HT-29 (cell line): ENCODE results near the gene IGDCC3. TPM values are rescaled to one million over a fixed set of nuclear protein-coding genes. Genes with fewer than 3 reads are reported as not detected.

Experiments used
- DNase-seq: peaks from one replicate; pipeline ENCODE4 v3.0.0-alpha.2; 2015; ENCODE audit warnings: low spot score
- total RNA-seq: library from RNA; depleted of rRNA; stranded (reverse); fragments of >200 nt; shearing (Covaris generic); gene quantifications from 2 replicates; pipeline ENCODE4 v1.2.3, GENCODE V29; 2014; rRNA removed

Gene IGDCC3
- not detected in 2 replicates for total RNA-seq

DNA sequence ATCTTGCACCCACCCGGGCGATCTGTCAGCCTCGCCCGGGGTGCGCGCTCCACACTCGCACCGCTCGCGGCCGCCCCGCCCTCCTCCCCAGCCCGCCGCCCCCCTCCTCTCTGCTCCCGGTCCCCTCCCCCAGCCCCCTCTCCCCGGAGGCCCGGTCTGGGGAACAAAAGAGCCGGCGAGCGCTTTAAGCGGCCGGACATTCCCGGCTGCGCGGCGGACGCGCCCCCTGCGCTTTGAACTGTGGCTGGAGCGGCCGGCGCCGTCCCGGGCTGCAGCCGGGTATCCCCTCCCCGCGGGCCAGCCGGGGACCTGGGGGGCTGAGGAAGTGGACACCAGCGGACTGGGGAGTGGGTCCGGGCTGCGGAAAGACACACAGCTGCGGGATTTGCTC, at the start of gene IGDCC3:
TSS of gene IGDCC3 (minus strand) at position 27 of the 391 bp plus-strand sequence. CDS start 214 bp downstream, outside the sequence.
- DNase-seq, result no peak

DNA sequence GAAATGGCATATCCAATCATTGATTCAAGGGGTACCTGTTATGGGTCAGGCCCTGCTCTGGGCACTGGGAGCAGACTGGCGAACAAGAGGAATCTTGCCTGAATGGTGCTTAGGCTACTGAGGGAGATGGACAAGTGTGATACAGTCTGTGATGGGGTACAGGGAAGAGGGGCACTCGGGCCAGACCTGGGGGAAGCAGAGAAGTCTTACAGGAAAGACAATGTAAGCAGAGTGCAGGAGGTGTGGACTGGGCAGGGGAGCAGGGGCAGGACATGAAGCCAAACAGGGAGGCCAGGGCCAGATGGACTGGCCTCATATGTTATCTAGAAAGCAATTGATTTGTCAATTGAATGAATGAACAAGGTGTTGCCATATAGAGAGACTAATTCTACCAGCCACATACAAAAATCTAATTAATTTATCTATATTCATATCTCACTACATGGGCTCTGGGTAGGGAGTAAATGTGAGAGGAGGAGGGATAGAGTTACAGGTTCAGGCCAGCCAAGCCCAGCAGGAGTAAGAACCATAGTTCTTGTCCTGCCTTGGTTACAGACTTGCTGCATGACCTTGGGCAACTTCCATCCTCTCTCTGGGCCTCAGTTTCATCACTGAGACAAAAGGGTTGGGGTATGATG, 48.5 kb upstream of the IGDCC3 start:
- DNase-seq, result no peak

DNA sequence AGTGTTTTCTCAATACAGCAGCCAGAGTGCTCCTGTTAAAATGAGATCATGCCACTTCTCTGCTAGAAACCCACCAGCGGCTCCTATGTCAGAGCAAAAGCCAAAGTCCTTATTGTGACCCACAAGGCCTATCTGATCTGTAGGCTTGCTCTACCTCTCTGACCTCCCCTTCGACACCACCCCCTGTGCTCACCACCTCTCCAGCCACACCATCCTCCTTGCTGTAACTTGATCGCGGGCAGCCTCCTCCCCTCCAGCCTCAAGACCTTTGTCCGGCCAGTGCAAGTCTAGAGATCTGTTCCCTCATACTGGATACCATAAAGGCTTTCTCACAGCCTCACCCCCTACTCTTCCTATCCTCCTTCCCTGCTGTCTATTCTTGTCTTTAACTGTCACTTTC, 46.9 kb upstream of the IGDCC3 start:
- DNase-seq, result no peak

DNA sequence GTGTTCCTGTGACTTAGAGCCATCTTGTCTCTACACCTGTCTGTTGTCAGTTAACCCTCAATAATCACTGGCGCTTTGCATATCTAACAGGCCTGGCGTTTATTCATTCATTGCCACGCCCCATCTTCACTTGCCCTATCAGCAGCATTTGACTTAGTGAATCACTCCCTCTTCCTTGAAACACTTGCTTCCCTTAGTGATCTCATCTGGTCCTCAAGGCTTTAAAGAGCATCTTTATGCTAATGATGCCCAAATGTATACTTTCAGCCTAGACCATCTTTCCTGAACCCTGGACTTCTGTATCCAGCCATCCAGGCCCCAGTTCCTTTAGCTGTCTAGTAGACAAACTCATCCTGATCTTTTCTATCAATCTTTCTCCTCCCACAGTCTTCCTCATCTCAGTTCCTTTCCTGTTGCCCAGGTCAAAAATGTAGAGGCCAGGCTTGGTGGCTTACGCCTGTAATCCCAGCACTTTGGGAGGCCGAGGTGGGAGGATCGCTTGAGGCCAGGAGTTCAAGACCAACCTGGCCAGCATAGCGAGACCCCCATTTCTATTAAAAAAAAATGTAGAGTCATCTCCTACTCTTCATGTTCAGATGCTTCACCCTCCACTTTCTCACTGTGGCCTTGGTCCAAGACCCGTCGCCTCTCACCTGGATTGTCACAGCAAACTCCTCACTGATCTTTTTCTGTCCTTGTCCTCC, 46.3 kb upstream of the IGDCC3 start:
- DNase-seq, result no peak

DNA sequence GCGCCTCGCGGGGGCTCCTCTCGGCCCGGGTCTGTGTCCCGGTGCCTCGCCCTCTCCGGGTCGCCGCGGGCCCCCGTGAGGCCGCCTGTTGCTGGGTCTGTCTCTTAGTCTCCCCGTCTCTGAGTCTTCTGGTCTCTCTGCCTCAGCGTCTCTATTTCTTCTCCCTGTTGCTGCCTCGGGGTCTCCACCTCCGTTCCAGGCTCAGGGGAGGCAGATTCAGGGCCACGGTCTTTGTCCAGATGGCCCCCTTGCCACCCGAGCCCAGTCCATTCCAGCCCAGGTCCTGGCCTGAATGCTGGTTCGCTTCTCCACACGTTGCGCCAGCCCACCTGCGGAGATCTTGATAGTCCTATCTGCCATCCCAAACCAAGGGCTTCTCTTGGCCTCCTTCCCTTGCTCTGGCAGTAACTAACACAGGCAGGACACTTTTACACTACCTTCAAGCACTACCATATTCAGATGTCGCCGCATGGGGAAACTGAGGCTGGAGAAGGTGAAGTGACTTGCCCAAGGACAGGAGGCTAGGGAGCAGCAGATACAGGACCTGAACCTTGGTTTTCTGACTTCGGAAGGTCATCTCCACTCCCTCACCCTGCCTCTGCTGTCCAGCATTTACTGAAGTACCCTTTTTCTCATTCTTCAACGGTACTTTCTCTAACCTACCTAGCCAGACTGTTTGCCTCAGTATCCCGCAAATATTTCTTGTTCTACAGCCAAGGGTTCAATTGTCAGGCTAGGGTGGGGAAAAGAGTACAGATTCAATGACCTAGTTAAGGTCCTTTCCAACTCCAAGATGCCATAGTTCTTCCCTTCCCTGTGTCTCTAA, 45.6 kb upstream of the IGDCC3 start:
- no peak for DNase-seq

DNA sequence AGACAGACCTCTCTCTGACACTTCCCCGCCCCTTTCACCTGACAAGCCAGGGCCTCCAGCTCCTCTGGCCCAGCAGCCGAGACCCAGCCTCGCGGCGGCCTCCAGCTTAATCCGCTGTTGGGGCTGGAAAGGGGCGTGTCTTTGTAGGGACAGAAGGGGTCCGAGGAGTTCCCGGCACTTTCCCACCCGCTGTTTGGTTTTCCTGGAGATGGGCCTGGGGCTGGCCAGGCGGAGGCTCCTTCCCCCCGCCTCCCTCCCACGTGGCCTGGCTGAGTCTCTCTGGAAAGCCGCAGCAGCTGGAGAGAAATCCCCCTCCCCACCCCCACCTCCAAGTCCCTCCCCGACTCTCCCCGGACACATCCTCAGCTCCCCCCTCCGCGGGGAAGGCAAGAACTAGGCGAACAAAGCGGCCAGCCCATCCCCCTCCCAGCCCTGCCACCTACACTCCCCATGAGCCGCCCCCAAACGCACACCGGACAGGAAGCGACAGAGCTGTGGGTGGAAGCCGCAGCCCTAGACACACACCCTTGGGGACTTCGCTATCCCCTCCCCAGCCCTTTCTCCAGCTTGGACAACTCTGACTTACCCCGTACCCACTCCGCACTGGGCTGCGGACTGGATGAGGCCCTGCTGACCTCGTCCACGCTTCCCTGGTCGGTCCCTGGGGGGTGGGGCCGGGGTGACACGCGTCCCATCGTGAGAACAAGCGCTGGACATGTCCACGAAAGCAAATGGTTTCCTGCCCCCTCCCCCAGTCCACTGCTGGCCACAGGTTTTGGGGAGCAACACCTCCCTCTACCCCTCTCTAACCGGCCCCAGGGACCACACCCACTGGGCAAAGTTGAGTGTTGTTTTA, 43.8 kb upstream of the IGDCC3 start:
- no peak for DNase-seq

DNA sequence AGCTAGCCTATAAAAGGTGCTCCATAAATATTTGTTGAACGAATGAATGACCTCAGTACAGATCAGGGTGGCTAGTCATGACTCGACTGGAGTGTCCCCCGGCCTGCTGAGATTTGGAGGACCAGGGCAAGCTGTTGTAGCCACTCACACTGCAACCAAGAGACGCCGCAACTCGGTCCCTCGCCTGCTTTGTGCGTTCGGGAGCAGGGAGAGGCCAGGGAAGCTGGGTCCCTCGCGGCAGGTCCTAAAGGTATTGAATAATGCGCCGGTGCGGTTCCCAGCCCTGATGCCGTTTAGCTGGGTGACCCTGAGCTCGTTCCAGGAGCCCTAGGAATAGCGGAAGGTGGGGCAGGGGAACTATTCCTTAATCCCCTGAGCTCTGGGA, 43.2 kb upstream of the IGDCC3 start:
- no peak for DNase-seq

DNA sequence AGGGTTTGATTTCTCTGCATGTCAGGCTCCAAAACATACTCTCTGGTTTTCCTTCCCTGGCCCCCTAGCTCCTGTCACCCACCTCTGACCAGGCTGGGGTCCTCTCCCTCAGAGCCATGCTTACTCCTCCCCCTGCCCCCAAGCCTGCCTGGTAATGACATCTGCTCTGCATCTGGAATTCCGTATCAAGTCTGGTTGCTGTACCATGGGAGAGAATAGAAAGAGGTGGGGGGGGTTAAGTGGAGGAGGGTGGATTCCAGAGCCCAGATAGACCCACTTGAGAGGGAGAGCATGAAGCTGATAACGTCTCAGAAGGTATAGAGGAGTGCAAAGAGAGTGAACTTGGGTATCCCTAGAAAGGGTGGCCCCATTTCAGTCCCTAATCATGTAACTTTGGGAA, 40.8 kb upstream of the IGDCC3 start:
- no peak for DNase-seq

DNA sequence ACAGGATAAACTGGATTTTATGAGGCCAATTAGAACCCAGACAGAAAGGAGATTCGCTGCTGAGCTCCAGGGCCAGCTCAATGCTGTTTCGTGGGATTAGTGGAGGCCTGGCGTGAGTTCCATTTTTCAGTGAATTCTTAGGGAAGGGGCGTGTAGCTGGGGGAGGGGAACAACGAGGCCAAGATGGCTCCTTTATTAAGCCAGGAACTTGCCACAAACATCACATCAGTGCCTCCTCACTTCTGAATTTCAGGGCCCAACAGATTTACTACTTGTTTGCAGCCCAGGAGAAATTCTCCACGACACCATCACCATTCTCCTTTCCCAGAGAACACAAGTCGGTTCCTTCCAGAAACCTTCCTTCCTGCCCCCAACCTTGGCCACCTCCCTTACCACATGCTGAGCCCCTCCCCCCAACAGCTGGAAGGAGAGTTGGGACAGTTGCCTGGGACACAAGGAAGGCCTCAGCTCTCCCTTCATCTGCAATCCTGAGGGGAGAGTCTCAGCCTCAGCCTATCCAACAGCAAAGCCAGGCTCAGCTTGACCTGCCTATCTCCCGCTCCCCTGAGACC, 39.1 kb upstream of the IGDCC3 start:
- no peak for DNase-seq

DNA sequence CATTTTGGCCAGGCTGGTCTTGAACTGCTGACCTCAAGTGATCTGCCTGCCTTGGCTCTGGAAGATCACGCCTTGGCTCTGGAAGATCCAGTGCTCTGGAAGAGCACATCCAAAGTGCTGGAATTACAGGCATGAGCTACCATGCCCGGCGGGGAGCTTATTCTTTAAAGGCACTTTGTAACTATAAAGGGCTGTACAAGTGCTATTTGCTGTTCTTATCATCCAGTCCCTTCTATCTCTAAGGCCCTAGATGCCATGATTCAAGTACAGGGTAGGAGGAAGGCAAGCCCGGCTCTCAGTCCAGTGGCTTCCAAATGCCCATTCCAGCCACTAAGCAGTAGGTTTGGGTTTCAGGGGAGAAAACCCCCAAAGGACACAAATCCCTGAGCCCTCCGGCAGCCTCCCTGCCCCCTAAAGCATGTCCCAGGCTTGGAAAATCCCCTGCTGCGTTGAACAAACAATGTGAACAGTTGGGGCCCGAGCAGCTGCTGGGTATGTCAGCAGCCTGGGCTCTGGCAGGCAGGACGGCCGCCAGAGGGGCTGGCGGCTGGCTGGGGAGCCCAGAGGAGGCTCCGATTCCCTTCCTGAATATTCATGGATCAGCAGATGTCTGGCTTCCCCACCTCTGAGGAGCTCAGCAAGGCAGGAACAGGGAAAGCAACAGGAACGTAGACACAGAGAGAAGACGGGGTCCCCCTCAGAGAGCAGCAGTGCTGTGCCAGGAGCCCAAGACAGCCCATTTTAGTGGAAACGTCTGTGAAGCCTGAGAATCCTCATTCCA, 37.2 kb upstream of the IGDCC3 start:
- DNase-seq, result no peak

DNA sequence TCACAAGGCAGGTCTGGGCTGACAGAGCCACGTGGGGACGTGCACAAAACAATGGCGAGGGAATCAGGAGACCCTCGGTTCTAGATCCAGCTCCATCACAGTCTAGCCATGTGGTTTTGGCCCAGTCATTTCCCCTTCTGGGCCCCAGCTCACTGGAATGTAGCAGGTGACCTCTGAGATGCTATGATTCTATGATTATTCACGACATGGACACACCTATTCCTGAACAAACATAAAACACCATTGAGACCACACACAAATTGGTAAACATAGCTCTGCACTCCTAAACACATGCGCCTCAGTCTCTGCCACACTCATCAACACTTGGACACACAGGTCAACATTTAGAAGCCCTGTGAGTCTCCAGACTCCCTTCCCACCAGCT, 36.0 kb upstream of the IGDCC3 start:
- no peak for DNase-seq

DNA sequence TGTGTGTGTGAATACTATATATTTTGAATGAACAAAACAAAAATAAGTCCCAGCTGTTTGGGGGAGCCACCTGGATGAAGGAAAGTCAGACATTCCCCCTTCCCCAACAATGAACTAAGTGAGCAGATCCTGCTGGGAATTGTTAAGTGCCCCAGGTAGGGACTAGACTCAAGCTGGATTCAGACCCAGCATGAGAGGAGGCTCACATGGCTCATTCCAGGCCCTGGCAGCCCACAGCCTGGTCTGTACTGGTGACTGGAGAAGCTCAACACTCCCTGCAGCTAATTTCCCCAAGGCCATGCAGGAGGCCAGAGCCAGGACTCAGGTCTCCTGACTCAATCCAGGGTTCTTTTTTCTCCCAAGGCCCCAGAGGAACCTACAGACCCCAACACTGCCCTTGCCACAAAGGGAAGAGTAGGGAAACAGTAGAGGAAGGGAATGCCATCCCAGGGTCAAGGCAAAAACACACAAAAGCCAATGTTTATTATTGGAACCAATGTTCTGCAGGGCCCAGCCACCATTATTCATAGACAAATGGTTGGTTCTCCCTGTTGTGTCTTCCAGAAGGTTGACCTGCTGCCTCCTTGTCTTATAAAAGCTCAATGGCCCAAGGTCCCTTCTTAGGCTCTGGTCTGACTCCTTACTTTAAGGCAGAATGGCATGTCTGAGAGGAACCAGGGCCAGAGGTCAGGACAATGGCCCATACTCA, 35.4 kb upstream of the IGDCC3 start:
- no peak for DNase-seq

DNA sequence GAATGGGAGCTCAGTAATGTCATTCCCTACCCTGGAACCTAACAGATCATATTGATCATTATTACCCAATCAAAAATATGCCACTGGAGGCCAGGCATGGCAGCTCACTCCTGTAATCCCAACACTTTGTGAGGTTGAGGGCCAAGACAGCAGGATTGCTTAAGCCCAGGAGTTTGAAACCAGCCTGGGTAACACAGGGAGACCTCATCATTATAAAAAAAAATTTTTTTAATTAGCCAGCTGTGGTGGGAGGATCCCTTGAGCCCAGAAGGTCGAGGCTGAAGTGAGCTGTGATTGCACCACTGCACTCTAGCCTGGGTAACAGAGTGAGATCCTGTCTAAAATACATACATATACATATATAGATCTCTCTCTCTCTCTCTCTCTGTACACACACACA, 34.8 kb upstream of the IGDCC3 start:
- DNase-seq, result no peak

DNA sequence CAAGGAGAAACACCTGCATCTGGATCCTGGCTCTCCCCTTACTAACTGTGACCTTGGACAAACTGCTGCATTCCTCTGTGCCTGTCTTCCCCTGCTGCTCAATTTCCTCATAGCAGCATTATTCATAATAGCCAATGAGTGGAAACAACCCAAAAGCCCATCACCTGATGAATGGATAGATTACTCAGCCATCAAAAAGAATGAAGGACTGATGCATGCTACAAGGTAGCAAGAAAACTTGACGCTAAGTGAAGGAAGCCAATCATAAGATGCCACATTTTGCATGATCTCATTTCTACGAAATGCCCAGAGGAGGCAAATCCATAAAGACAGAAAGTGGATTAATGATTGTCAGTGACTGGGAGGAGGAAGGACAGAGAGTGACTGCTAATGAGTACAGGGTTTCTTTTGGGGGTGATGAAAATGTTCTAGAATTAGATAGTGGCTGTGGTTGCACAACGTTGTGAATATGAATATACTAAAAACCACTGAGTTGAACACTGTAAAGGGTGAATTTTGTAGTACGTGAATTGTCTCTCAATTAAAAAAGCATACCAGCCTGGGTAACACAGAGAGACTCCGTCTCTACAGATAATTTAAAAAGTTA, 33.8 kb upstream of the IGDCC3 start:
- no peak for DNase-seq

DNA sequence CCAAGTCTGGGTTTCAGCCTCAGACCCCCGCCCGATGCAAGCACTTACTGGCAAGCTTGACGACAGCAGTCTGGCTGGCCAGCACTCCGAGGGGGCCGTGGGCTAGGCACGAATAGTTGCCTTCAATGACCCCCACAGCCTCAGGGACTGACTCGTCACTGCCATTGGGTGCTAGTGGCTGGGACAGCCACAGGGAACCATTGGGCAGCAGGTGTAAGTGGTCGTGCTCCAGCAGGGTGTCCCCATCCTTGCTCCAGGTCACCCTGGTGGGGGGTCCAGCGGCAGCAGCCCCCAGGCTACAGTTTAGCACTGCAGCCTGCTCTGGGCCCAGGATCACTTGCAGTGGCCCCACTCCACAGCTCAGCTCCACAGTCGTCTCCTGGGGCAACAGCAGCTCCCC, 33.2 kb upstream of the IGDCC3 start:
- no peak for DNase-seq

DNA sequence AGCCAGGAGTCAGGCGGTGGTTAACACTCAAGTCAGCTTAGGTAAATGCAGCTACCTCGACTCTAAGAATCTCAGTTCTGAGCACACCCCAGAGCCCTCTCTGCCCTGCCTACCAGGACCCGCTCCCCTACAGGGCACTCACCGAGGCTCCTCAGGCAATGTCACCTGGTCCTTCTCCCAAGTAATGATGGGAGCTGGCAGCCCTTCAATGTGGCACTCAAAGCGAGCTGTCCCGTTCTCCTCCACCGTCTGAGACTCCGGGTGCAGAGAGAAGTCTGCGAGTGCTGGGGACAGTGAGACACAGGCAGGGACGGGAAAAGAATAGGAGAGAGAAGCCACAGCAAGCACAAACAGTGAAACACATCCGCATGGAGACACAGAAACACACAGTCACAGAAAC, 32.2 kb upstream of the IGDCC3 start:
- no peak for DNase-seq

DNA sequence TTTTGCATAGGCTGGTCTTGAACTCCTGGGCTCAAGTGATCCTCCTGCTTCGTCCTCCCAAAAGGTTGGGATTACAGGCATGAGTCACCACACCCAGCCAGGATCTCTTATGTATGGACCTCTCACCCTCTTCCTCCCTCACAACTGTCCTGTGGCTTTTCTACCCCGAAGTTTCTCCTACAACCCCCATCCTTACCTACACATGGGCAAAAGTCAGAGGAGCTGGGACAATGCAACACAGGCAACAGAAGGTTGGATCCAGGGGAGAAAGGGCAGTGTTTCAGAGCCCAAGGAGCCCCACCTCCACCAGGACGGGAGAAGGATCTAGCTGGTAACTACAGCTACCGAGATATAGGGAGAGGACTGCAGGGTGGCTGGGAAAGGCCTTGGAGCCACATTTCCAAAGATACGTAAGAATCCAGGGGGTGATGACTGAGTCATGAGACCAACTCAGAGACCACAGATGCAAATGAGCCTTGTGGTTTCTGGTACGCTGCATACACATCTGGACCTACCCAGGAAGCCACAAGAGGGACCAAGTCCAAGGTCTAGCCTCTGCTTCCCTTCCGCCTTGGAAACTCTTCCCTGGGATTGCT, 31.3 kb upstream of the IGDCC3 start:
- DNase-seq, result no peak

DNA sequence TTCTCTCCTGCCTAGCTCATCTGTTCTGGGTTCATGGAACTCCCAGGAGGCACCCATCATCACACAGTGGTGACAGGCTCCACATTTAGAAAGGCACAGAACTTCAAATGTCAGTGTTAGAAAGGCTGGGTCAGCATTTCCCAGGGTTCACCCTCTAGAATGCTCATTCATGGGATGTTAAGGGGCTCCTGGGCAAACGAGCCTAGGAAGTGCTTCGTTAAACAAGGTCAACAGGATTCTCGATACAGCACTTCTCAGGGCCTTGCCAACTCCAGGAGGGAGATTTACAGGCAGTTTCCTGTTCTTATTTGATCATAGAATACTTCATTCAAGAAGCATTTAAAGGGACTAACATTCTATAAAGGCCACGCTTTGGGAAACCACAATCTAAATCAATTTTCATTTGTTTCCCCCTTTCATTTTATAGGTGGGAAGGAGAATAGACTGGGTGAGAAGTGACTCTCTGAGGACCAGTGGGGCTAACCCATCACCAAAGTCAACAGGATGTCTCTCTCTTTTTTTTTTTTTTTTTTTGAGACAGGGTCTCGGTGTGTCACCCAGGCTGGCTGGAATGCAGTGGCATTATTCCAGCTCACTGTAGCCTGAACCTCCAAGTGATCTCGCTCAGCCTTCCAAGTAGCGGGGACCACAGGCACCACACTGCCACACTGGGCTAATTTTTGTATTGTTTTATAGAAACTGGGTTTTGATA, 30.7 kb upstream of the IGDCC3 start:
- DNase-seq, result no peak
